ENCODE data around the gene NR1H4.
"Not testable (repeated sequence)": the region's sequence is repeated elsewhere in the genome, so short reads cannot be mapped to it uniquely, and the experiment has no call there.

Gene NR1H4

DNA sequence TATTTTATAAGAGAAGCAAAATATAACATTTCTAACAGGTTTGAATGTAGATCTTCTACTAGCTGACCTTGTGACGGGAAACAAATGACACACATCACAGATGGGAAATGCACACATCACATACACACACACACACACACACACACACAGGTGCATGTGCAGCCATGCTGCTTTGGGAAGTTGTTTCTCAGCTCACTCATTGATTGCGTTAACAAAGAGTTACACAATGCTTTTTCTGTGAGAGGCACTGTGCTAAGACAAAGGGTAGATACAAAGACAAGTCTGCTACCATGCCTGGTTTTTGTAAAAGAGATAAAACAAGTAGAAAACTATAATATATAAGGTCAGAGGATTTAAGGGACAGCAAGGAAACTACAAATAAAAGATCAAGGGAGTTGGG lies 1.3 kb upstream of the NR1H4 start:
- no peak for DNase-seq

DNA sequence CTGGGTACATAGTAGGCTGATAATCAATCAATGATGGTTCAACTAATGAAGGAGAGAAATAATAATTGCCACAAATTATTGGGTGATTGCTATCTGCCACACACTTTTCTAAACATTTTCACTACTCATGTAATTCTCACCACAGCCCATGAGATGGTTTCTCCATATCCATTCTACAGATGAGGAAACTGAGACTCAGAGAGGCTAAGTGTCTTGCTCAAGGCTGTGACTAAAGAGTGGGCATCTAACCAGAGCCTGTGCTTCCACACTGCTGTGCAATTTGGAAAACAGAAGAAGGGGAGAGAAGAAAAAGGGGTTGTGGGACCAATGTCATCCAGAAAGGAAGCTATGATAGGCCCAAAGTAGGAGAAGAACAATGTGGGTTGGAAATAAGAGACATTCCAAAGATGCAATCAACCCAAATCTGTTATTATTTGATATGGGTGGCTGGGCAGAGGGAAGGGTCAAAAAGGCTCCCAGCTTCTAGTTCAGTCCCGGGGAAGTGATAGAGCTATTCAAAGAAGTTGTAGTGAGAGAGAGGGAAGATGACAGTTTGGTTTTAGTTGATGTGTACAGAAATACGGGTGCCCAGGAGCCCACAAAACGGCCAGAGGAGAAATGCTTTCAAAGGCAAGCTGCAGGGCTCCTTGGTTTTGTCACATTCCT lies 483 bp upstream of the NR1H4 start:
- DNase-seq = no peak

DNA sequence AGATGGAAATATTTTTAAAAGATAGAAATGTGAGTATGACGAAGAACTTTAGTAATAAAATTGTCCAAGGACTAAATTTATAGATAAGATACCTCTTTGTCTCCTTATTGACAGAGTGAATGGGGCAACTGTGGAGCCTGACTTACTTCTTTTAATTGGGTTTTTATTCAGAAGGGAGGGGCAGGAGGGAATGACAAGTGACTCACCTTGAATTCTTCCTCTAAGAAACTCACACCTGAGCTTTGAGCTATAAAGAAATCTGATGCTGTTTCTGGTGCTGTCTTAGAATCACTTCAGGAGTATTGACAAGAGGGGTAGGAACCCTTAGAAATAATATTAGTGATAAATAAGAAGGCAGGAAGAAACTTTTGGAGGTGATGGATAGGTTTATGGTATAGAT lies 951 bp downstream of the NR1H4 start:
- no peak for DNase-seq

DNA sequence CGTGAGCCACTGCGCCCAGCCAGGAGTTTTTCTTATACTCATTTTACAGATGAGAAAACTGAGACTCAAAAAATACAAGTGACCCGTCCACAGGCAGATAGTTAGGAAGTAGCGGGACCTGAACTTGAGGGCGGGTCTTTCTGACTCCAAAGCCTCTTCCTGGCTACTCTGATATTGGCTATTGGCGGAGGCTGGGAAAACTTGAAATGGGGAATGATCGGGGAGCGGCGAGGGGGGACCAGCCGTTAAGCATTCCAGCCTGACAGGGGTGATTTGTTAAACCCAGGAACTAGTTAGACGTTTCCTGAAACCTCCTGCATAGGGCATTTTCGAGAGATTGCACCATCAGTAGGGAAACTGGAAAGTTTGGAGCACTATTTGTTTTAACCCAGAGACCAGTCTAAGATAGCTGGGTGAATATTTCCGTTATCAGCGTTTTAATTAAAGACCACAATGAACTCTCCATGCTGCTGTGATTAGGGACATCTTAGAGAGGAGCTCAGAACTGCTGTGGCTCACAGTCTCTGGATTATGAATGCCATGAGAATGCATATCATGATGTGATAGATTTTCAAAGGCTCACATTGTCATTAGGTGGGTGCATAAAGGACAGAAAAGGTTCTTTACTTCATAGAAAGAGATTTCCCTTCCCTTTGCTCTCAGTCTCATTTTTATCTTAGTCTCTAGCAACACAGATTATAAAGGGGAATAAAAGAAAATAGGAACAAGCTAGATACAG lies 2.5 kb downstream of the NR1H4 start:
- no peak for DNase-seq

DNA sequence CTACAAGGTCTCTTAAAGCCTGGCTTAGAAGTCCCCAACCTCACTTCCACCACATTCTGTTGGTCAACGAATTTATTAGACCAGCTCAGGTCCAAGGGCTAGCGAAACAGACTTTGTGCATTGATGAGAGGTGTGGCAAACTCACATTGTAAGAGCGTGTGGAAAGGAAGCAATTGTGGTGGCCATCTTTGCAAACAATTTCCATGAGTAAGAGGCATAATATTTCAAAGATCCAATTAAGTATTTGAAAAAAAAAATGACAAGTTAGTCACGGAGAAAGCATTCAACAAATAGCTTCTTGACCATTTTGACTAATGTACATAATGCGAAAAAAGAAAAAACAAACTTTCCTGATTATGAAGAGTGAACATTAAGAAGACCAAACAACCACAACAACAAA lies 7.4 kb downstream of the NR1H4 start:
- no peak for DNase-seq

DNA sequence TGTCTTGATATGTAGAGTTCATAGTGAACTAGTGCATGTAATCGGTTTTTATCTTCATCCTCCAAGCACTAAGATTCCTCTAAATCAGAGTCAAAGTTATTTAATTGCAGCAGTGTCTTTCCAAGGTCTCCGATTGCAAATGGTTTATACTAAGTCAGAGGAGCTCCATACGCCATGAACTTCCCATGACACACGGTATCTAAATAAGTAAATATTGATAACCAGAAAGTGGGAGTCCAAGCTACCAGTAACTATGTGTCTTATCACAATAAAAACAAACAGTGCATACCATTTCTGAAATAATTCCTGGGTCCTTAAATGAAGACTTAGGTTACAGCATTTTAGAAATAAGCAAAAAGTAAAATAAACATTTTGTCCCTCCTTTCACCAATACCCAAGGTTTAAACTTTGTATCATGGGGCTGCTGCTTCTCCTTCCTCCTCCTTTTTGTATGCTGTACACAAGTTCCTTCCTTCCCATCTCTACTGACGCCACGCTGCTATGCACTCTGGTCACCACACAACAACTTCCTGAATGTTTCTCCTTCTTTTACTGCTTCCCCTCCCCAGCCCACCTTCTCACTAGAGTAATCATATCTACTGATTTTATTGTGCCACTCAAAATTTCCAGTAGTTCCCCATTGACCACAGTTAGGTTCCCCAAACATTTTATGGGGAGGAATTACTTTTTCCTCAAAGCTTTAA lies 10.7 kb downstream of the NR1H4 start:
- DNase-seq = no peak

DNA sequence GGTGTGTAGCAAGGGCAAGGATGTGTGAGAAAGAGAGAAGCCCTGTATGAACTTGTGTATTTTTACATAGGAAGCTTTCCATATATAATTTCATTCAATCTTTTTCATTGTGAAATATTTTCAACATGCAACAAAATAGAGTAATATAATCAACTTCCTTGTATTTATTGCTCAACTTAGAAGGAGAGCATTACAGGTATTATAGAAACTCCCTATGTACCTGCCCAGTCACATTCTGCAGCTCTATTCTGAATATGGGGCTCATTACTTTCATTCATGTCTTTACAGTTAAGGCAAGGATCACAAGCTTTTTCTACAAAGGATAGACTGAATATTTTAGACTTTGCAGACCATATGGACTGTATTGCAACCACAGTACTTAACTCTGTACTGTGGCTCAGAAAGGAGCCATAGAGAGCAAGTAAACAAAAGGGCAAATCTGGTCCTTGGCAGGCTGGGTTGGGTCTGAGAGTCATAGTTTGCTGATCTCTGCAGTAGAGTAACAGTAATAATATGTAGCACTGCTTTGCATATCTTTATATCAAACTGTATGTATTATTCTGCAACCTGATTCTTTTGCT lies 11.3 kb downstream of the NR1H4 start:
- no peak for DNase-seq

DNA sequence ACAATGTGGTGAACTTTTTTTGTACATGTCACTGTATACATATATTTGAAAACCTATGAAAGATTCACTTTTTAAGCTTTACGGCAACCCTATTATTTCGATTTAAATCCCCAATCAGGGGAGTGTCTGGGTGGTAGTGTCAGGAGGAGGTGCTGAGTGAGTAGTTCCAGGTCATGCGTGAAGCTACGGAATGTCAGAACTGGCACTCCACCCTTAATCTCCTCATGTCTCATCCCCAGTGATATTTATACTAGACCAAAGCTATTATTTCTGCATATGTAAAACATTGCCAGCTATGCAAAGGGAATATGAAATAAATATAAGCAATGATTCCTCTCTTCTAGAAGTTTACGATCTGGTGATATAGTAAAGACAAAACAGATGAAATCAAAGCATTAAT lies 12.3 kb downstream of the NR1H4 start:
- DNase-seq = no peak

DNA sequence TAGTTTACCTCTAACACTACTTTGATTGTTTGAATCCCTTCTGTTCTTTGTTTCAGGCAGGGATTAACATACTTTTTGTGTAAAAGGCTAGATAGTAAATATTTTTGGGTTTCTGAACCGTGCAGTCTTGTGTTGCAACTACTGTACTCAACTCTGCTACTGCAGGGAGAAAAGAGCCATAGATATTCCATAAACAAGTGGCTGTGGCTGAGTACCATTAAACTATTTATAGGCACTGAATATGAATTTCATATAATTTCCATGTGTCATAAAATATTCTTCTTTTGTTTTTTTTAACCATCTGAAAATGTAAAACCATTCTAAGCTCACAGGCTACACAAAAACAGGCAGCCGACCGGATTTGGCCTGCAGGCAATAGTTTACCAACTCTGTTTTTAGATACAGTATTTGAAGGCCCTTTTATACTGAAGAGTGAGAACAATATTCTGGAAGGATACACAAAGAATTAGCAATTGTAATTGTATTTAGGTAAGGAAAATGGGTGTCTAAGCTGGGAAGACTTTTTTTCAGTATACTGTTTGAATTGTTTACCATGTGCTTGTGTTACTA lies 15.7 kb downstream of the NR1H4 start:
- no peak for DNase-seq

DNA sequence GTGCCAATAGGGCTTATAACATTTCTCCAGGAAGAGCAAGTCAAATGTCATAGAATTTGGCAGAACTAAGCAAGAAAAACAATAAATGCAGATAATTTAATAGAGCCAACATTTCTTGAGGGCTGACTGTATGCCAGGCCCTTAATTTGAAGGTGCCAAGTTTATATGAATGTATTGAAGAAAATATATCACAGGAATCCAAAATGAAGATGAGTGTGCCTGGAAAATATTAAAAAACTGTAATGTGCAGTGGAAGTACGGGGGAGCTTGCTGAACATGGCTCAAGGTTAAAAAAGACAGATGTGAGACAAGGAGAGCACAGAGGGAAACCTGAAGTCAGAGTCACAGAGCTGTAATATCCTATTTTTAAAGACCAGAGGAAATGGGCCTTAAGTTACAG lies 16.4 kb downstream of the NR1H4 start:
- no peak for DNase-seq

DNA sequence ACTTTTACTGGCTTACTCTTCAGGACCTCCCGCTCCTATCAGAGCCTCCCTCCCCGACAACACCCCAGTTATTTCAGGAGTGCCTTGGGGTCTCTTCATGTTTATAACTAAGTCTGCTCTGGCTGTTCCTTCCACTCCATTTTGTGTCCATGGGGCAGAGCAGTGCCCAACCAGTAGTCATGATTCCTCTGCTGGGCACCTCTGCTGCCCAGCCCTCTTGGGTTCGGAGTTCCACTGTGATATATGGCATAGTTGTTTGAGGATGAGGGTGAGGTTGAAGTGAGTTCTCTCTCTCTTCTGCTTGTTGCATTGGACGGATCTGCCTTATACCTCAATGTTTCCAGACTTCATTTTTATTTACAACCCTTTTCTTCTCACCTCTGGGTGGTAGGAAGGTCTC lies 17.4 kb downstream of the NR1H4 start:
- DNase-seq = no peak

DNA sequence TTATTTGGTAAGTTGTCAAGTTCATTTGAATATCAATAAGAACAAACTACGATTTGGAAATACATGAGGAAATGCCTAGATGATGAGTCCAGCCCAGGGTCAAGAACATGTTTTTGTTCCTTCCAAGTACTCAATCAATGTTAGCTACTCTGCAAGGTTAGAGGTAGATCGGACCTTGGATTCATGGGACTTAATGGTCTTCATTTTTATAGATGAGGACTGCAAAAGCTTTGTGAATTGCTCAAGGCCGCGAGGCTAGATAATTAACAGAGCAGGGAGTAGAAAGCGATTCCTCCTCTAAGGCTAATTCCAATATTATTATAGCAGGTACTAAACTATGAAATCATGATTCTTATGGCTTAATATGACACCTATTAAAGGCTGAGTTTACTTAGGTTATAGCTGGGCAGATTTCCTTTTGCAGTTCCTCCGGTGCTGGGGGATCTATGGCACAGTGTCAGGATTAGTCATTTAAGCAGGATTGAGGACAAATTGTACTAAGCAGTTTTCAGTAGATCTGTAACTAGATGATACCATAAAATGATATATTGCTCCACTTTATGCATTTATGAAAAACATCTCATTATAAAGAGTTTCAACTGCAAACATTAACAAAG lies 19.8 kb downstream of the NR1H4 start:
- DNase-seq = no peak

DNA sequence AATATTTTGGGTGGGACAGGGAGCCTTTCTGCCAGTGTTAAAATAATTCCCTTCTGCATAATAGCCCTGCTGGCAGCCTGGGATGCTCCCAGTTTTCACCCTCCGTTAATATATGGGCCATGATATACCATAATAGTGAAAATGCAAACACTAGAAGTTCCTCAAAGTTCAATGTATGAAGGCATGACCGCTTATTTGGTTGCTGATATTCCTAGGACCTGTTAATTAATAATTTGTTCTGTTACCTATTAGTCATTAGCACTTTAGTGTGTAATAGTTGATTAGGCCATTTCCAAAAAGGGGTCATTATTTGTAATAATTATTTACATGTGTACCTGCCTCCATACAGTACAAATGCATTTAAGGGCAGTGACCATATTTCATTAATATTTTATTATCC lies 20.4 kb downstream of the NR1H4 start:
- no peak for DNase-seq

DNA sequence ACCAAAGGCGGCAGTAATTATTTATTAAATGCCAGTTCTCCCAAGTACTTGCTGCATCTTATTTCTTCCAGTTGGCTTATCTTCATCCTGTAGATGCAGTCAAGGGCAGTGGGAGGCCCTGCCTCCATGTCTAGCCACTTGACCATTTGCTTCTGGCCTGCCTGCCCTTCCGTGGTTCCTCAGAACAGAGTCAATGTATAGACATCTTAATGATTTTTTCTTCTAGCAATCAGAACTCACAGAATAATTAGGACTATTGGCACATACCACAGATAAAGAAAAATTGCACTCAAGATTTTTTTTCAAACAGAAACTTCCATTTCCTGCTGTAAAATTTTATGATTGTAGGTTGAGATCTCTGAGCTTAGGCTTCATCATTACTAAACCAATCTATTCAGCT lies 20.9 kb downstream of the NR1H4 start:
- DNase-seq = no peak

DNA sequence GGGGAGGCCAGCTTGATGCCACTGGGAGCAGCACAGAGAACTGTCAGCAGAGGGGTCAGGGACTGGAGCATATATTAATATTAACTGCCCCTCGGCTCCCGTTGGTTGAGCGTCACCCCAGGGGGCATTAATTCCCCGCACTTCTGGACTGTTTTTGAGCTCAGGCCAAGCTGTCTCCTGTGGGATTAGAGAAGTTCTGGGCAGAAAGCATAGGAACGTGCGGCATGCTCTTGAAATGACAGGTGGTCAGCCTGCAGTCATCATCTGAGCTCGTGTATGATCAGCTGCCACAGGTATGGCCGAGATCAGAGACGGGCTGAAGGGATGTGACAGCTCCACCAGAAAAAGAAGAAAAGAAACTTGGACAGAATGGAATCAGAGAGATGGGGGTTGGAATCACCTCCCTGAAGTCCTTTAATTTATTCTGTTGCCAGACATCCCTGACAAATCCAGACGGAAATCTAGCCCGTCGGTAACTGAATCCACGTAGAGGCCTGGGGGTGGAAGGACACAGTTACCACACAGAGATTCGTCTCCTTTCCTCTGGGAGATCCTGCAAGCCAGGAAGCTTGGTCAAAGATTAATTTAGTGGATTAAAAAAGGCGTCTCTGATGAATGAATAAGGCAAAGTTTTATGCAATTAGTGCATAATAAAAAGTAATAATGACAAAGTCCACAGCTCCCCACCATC lies 23.6 kb downstream of the NR1H4 start:
- no peak for DNase-seq

DNA sequence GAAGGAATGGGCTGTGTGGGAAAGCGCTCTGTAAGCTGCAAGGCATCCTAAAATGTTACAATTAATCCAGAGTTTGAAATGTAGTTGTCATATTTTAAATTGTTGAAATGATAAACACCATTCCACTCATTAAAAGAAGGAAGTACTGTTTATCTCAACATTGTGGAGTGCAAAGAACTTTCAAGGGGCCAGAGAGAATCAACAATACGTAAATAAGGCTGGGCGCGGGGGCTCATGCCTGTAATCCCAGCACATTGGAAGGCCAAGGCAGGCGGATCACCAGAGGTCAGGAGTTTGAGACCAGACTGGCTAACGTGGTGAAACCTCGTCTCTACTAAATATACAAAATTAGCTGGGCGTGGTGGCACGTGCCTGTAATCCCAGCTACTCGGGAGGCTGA lies 24.5 kb downstream of the NR1H4 start:
- DNase-seq = no peak

DNA sequence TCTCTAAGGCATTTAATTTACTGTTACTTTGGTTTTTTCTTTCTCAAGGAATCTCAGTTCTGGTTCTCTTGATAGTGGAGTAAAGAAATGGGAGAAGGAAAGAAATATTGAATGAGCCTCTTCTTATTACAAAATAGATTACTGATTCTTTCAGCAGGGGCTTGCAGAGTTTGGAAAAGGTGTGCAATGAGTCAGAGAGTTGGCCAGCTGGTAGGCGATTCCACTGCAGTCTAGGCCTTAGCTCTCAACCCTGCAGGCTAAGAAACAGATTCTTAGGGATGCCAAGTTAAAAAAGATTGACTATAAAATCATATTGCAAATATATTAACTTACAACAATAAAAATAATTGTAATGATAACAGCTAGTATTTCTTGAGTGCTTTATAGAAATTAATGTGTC lies 25.8 kb downstream of the NR1H4 start:
- no peak for DNase-seq

DNA sequence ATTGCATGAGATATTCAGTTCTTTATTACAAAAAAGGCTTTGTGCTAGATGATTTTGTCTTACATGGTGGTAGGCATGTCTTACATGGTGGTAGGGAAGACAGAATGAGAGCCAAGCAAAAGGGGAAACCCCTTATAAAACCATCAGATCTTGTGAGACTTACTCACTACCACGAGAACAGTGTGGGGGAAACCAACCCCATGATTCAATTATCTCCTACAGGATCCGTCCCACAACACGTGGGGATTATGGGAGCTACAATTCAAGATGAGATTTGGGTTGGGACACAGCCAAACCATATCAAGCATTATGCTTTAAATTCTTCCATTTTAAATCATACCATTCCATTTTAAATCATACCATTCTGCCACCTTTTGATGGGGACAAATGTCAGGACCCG lies 29.1 kb downstream of the NR1H4 start:
- not testable (repeated sequence) for DNase-seq

DNA sequence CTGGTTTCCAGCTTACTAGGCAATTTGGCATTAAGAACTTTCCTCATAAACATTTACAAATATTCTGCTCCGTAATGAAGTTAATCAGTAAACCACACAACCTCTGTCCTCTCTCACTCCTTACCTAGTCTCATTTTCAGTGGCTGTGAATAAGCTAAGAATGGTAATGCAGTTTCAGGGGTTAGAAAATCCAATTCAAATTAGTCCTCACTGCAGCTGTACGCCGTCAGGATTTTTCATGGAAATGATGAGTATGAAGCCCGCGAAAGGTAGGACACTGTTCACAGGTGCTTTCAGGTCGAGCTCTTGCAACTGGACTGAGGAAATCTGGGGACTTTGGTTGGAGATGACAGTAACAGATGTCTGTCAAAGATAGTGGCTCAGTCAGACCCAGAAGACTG lies 29.6 kb downstream of the NR1H4 start:
- DNase-seq = no peak

DNA sequence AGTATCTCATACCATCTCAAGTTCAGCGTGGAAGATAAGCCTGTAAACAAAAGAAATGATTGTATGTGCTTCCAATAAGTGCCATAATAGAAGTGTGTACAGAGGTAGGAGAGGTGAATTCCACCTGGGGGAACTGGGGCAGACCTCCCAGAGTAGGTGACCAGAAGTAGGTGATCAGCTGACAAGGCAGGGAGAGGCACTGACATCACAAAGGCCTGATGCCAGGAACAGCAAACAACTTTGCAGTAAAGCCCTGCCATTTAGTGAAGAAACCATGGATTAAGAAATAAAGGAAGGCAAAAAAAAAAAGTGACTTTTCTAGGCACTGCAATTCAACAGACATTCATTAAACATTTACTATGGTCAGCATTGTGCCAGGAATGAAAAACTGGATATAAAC lies 31.1 kb downstream of the NR1H4 start:
- no peak for DNase-seq

DNA sequence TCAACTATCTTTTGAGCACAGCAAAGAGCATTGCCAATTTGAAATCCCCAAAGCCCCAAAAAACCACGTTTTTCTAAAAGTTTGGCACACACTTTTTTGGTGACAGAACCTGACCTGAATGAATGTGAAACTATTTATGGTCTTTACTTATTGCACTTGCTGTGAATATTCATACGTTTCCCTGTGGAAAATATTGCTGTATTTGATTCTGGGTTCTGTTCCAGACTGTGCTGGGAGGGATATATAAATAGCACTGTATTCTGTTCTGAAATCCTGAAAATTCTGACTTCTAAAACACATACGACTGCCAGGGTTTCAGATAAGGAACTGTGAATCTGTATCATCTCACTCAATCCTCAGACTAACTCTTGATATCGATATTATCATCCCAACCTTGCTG lies 35.1 kb downstream of the NR1H4 start:
- no peak for DNase-seq

Measured in nucleus accumbens (tissue), 56 donors.